Measurements from ENCODE around the gene TMEM165.
"Not testable (repeated sequence)": the region's sequence is repeated elsewhere in the genome, so short reads cannot be mapped to it uniquely, and the experiment has no call there.

Gene TMEM165, protein sequence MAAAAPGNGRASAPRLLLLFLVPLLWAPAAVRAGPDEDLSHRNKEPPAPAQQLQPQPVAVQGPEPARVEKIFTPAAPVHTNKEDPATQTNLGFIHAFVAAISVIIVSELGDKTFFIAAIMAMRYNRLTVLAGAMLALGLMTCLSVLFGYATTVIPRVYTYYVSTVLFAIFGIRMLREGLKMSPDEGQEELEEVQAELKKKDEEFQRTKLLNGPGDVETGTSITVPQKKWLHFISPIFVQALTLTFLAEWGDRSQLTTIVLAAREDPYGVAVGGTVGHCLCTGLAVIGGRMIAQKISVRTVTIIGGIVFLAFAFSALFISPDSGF

GRCh38 chr4:55395529-55396307, at the start of gene TMEM165:
Gene TMEM165, plus strand, starts transcription at chr4:55395957. Its CDS starts 233 bp downstream, at chr4:55396190.
- in situ Hi-C loops (cut with MboI; ENCODE audit: low sequenced_read_pairs) = no loop called here

- in situ Hi-C loops (cut with MboI; ENCODE audit: low sequenced_read_pairs) = loop anchor here (25.0 kb wide), 1 partner anchor 334 kb away; no protein-coding TSS in a partner anchor
Measured at GRCh38 chr4:55345980-55346850, 49.5 kb upstream of the TMEM165 start, which contains the start of gene SRD5A3. Gene SRD5A3, plus strand, starts transcription at chr4:55346242. Its CDS starts 95 bp downstream, at chr4:55346337.

DNA sequence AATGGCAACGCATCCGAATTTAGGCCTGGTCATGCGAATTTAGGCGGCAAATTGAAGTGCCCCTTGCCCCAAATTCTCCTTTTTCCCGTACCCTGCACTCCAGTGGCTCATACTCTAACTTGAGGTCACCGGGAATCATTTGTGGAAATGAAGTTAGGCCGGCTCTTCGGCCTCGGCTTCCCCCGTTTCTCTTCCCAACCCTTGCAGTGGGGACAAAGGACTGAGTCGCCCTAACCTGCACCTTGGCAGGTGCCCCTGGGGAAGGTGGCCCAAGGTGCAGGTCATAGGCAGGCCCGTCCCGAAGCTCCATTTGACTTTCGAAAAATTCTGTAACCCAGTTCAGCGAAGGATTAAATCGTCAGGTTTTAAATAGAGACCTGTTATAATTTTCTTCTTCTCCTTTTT, 48.9 kb upstream of the TMEM165 start:
- in situ Hi-C loops (cut with MboI; ENCODE audit: low sequenced_read_pairs) = loop anchor here (25.0 kb wide), 1 partner anchor 335 kb away; no protein-coding TSS in a partner anchor

- in situ Hi-C loops (cut with MboI; ENCODE audit: low sequenced_read_pairs) = loop anchor here (25.0 kb wide), 1 partner anchor 335 kb away; no protein-coding TSS in a partner anchor
Measured at GRCh38 chr4:55347610-55348228, 48.0 kb upstream of the TMEM165 start.

GRCh38 chr4:55348466-55348865, 47.3 kb upstream of the TMEM165 start:
- in situ Hi-C loops (cut with MboI; ENCODE audit: low sequenced_read_pairs) = loop anchor here (25.0 kb wide), 1 partner anchor 336 kb away; no protein-coding TSS in a partner anchor

- in situ Hi-C loops (cut with MboI; ENCODE audit: low sequenced_read_pairs) = not testable (repeated sequence)
Measured at GRCh38 chr4:55350870-55351269, 44.9 kb upstream of the TMEM165 start.

DNA sequence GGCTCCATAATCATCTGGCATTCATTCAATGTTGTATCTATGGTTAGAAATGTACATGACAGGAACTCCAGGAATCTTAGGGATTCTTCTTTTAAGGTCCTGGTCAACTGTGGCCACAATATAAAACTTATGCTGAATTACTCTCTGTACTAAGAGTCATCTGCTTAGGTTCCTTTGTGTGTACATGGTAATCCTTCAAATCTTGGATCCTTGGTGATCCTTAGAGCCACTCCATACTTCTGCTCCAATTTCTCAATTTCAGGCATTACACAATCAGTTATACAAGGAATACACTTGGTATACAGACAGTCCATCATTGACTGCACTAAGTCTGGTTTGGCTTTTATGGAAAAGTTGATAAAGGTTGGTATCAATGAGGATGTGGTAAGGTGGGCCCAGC, 43.9 kb upstream of the TMEM165 start:
- in situ Hi-C loops (cut with MboI; ENCODE audit: low sequenced_read_pairs) = no loop called here

DNA sequence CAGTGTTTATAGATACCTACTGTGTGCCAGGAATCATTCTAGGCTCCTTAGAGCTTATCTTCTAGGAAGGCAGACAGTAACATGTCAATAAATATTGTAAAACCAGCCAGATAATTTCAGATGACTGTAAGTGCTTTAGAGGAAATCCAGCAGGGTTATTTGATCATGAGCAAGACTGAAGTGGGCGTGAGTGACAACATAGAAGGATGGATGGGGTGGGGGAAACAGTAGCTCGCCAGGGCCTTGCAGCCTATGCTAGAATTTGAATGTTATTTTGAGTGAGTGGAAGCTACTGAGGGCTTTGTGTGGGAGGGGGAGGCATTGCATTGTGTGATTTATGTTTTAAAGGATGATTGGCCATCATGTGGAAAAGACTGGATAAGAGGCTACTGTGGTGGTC, 43.0 kb upstream of the TMEM165 start:
- in situ Hi-C loops (cut with MboI; ENCODE audit: low sequenced_read_pairs) = no loop called here

- in situ Hi-C loops (cut with MboI; ENCODE audit: low sequenced_read_pairs) = not testable (repeated sequence)
Measured at GRCh38 chr4:55353228-55353747, 42.5 kb upstream of the TMEM165 start.

DNA sequence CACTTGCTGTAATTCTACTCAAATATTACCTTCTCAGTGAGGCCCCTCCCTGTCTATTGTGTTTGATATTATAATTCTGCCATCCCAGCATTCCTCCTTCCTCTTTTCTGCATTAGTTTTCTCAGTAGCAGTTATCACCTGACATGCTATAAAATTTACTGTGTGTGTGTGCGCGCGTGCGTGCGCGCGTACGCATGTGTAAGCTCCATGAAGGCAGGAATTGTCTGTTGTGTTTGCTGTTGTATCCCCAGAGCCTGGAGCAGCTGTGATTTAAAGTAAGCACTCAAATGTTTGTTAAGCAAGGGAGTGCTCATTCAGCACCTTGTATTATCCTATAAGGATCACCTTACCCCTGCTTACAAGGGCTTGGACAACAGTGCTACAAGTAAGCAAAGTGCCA, 41.1 kb upstream of the TMEM165 start:
- in situ Hi-C loops (cut with MboI; ENCODE audit: low sequenced_read_pairs) = no loop called here

- in situ Hi-C loops (cut with MboI; ENCODE audit: low sequenced_read_pairs) = no loop called here
Measured at GRCh38 chr4:55355555-55355954, 40.2 kb upstream of the TMEM165 start.

DNA sequence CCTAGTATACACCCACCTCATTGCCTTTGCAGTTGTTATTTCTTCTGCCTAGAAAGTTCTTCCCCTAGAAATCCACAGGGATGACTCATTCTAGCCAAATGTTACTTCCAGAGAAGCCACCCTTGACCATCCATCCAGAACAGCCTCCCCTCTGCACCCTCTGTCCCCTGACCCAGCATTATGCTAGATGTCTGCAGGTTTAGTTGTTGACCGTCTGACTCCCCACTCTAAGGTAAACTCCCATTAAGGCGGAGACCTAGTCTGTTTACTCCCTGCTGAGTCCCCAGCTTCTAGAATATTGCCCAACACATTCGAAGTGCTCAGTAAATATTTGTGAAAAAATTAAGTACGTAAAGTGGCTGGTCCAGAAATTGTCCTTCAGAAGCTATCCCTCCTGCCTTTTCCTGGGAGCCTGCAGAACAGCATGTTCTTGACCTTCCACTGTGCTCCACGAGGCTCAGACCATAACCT, 38.7 kb upstream of the TMEM165 start:
- in situ Hi-C loops (cut with MboI; ENCODE audit: low sequenced_read_pairs) = no loop called here

GRCh38 chr4:55358246-55358645, 37.5 kb upstream of the TMEM165 start:
- in situ Hi-C loops (cut with MboI; ENCODE audit: low sequenced_read_pairs) = no loop called here

DNA sequence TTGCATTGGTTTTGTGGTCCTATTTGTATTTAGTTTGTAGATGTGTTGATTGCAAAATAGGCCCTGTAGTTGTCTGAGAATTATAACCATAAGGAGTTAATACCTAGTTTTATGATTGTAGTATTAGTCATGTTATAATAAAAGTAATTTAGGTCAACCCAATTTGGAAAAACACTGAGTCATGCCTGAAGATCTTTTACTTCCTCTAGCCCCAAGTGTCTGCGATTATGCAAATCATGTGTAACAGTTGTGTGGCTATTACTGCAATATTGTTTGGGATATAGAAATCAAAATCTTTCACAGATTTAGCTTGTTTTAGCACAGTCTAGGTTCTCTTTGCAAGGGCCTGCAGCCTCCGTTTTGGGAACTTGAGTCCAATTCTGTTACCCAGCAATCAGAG, 37.1 kb upstream of the TMEM165 start:
- in situ Hi-C loops (cut with MboI; ENCODE audit: low sequenced_read_pairs) = no loop called here

GRCh38 chr4:55359397-55359916, 36.3 kb upstream of the TMEM165 start:
- in situ Hi-C loops (cut with MboI; ENCODE audit: low sequenced_read_pairs) = no loop called here

DNA sequence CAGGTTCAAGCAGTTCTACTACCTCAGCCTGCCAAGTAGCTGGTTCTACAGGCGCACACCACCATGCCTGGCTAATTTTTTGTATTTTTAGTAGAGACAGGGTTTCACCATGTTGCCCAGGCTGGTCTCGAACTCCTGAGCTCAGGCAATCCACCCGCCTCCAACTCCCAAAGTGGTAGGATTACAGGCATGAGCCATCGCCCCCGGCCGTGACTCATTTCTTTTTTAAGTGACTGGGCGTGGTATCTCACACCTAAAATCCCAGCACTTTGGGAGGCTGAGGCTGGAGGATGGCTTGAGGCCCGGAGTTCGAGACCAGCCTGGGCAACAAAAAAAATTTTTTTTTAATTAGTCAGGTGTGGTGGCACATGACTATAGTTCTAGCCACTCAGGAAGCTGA, 32.8 kb upstream of the TMEM165 start:
- in situ Hi-C loops (cut with MboI; ENCODE audit: low sequenced_read_pairs) = not testable (repeated sequence)

DNA sequence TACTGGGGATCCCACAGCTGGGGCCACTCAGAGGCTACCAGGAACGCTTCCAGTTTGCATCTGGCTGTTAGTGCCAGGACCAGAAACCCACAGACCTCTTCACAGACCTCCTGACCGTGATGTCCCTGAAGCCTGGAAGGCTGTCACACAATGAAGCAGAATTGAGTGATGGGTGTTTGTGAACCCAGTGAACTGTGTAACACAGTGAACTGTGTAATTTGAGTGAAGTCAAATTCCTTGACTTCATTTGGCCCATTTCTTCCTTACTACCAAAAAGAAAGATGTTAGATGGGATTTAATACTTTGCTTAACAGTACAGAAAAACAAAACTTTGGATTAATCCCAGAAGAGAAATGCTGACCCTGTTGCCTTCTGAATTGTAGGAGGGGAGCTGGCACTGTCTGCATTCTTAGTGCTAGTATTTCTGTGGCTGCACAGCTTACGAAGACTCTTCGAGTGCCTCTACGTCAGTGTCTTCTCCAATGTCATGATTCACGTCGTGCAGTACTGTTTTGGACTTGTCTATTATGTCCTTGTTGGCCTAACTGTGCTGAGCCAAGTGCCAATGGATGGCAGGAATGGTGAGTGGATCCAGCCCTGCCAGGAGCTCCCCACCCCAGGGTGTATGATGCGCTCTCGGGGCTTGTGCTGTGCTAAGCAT, 31.9 kb upstream of the TMEM165 start:
- in situ Hi-C loops (cut with MboI; ENCODE audit: low sequenced_read_pairs) = no loop called here

- in situ Hi-C loops (cut with MboI; ENCODE audit: low sequenced_read_pairs) = no loop called here
Measured at GRCh38 chr4:55364691-55365344, 30.9 kb upstream of the TMEM165 start.

GRCh38 chr4:55365345-55365728, 30.4 kb upstream of the TMEM165 start:
- in situ Hi-C loops (cut with MboI; ENCODE audit: low sequenced_read_pairs) = no loop called here
